HepG2 (cell line): ENCODE data around the gene TSPAN31. TPM values are rescaled to one million over a fixed set of nuclear protein-coding genes. Genes with fewer than 3 reads are reported as not detected.
A peak's percentile ranks its signal among the peaks of the same experiment; 100 is the strongest.

Source experiments
- ATAC-seq: fragments of 200-7000 bp; cut with Tn5 transposase; 3 replicates; pipeline ENCODE4 v1.9.1; 2020; ENCODE audit warnings: mild to moderate bottlenecking, moderate library complexity
- BruUV-seq: library from RNA; stranded (reverse); fragments of 400-500 nt; replicated peaks from 2 replicates; lab custom pipeline; 2021; lab: Mats Ljungman, UMichigan
- CTCF ChIA-PET: fragments of 300-600 bp; formaldehyde crosslinking; extraction: SDS; loops from one replicate; lab custom pipeline; 2021; ENCODE audit warnings: low total read pairs, inconsistent platforms, low intra/inter-chr PET ratio; lab: Yijun Ruan, JAX
- POLR2A ChIA-PET: fragments of 350-600 bp; sonication (Branson Sonifier 250); formaldehyde crosslinking; loops from one replicate; lab custom pipeline; 2020; ENCODE audit warnings: antibody characterized with exemption, inconsistent platforms; lab: Yijun Ruan, JAX
- DNase-seq: peaks from one replicate; pipeline ENCODE4 v3.0.0-alpha.2; 2015; ENCODE audit warnings: low spot score
- FAIRE-seq: peaks from 3 replicates; lab custom pipeline; 2011; peaks lifted over from hg19 to GRCh38; lab: Jason Lieb, UNC
- H2AFZ ChIP-seq: one replicate; pipeline ENCODE4 v1.6.1; 2011; ENCODE audit warnings: low read length, inconsistent platforms
- H3K27ac ChIP-seq: fragments of 300-600 bp; 3 replicates; pipeline ENCODE4 v1.8.0; 2011; ENCODE audit warnings: mixed run types, mild to moderate bottlenecking, mixed read lengths, low read length, inconsistent platforms; ENCODE audit not compliant: insufficient read depth; ENCODE audit errors: extremely low read length
- H3K27me3 ChIP-seq, 2 experiments: fragments of 200-600 bp in 1 of 2; 2 replicates in 1 of 2; 3 replicates in 1 of 2; pipeline versions ENCODE4 v1.6.0 to v1.8.0; 2011; ENCODE audit warnings: low read length in 2 of 2, mild to moderate bottlenecking in 2 of 2, moderate library complexity in 2 of 2, inconsistent platforms in 1 of 2; ENCODE audit not compliant: insufficient read depth in 2 of 2, control insufficient read depth in 1 of 2
- H3K36me3 ChIP-seq, 2 experiments: fragments of 200-600 bp in 1 of 2; replicated peaks in 1 of 2; 2 replicates in 1 of 2; 3 replicates in 1 of 2; pipeline versions ENCODE4 v1.5.1 to v1.8.0; 2011; ENCODE audit warnings: low read length in 2 of 2, inconsistent platforms in 1 of 2; ENCODE audit not compliant: insufficient read depth in 2 of 2, control insufficient read depth in 1 of 2
- H3K4me1 ChIP-seq: 2 replicates; pipeline ENCODE4 v1.5.1; 2012; ENCODE audit warnings: low read length, inconsistent platforms; ENCODE audit not compliant: insufficient read depth
- H3K4me2 ChIP-seq: 2 replicates; pipeline ENCODE4 v1.6.0; 2011; ENCODE audit warnings: low read depth, low read length, inconsistent platforms
- H3K4me3 ChIP-seq, 3 experiments: fragments of 200-600 bp in 1 of 3; sonication (generic), shearing (Covaris generic) in 1 of 3; replicated peaks in 1 of 3; 2 replicates each; pipeline ENCODE4 v1.5.1; 2011 to 2016; ENCODE audit warnings: low read length in 3 of 3, inconsistent platforms in 2 of 3, low read depth in 2 of 3, mild to moderate bottlenecking in 2 of 3, control low read depth in 1 of 3, mixed read lengths in 1 of 3; ENCODE audit not compliant: insufficient read depth in 1 of 3
- H3K79me2 ChIP-seq: one replicate; pipeline ENCODE4 v1.6.1; 2011; ENCODE audit warnings: low read length, inconsistent platforms; ENCODE audit not compliant: insufficient read depth
- H3K9ac ChIP-seq: 2 replicates; pipeline ENCODE4 v1.6.0; 2011; ENCODE audit warnings: mild to moderate bottlenecking, low read depth, low read length, inconsistent platforms; ENCODE audit not compliant: insufficient read depth
- H3K9me3 ChIP-seq: 2 replicates; pipeline ENCODE4 v1.5.1; 2012; ENCODE audit warnings: mild to moderate bottlenecking, low read length
- H4K20me1 ChIP-seq: 2 replicates; pipeline ENCODE4 v1.6.0; 2011; ENCODE audit warnings: inconsistent platforms, mild to moderate bottlenecking, low read length, moderate library complexity; ENCODE audit not compliant: insufficient read depth
- CEBPB ChIP-seq: IDR thresholded peaks from 2 replicates; pipeline ENCODE4 v1.6.1; 2011; ENCODE audit warnings: low read depth, low read length, improper control_type of control experiment, borderline replicate concordance
- HNRNPLL ChIP-seq: fragments of 200-400 bp; formaldehyde crosslinking; IDR thresholded peaks from 2 replicates; pipeline ENCODE4 v1.6.1; 2017; ENCODE audit warnings: mild to moderate bottlenecking, low read depth, low read length; ENCODE audit not compliant: poor library complexity, severe bottlenecking
- HOXA3 ChIP-seq: sonication (generic); formaldehyde crosslinking; IDR thresholded peaks from 2 replicates; pipeline ENCODE4 v1.5.0; 2020; ENCODE audit warnings: missing genetic modification reagents
- MAFF ChIP-seq: IDR thresholded peaks from 2 replicates; pipeline ENCODE4 v1.6.1; 2011; ENCODE audit warnings: low read depth, low read length, improper control_type of control experiment
- NFYC ChIP-seq: IDR thresholded peaks from 2 replicates; pipeline ENCODE4 v1.6.1; 2016; ENCODE audit warnings: missing genetic modification reagents, missing compliant biosample characterization
- RCOR2 ChIP-seq: IDR thresholded peaks from 2 replicates; pipeline ENCODE4 v1.6.1; 2016; ENCODE audit warnings: missing biosample characterization, missing genetic modification reagents
- WGBS: methylation state at CpG from one replicate; pipeline ENCODE4 v1.1.6; 2017; ENCODE audit warnings: low lambda C conversion rate; 5-methylcytosine and 5-hydroxymethylcytosine counted together
- in situ Hi-C: cut with HindIII; loops from 2 replicates; pipeline ENCODE4 v1.10.0; 2017; ENCODE audit warnings: low pct_unique_long_range_greater_than_20kb; ENCODE audit not compliant: extremely low pct_ligation_motif_present
- intact Hi-C: fragments of 100-400 bp; cut with micrococcal nuclease; formaldehyde crosslinking; loops from one replicate; pipeline ENCODE4 v1.10.0; 2022; ENCODE audit not compliant: unreplicated experiment
- polyA plus RNA-seq, 8 experiments: library from polyadenylated mRNA; depleted of rRNA in 3 of 8; stranded (reverse) in 7 of 8; unstranded in 1 of 8; fragments of >200 nt; fragmentation: Illumina TruSeq in 4 of 8; extraction: Trizol in 4 of 8; gene quantifications; 2 replicates each; pipeline versions ENCODE4 v1.2.1 to v1.2.3, GENCODE V29; 2011 to 2016; ENCODE audit warnings: low read depth in 4 of 8, missing spikeins in 1 of 8, mixed read lengths in 1 of 8; ENCODE audit not compliant: insufficient read depth in 1 of 8
- total RNA-seq, 5 experiments: library from RNA; depleted of rRNA; stranded (reverse); fragments of >200 nt; fragmentation: Illumina TruSeq; extraction: Trizol; gene quantifications; 2 replicates each; pipeline ENCODE4 v1.2.3, GENCODE V29; 2016; ENCODE audit warnings: low read depth in 1 of 5
- TF ChIP-seq, protein P1 (sequence below): sonication (generic); formaldehyde crosslinking; IDR thresholded peaks from 2 replicates; pipeline ENCODE4 v1.8.0; 2022; ENCODE audit warnings: mild to moderate bottlenecking, missing genetic modification reagents, moderate library complexity
- TF ChIP-seq, protein P2 (sequence below): sonication (generic); formaldehyde crosslinking; IDR thresholded peaks from 2 replicates; pipeline ENCODE4 v1.5.1; 2020; ENCODE audit warnings: mild to moderate bottlenecking, missing genetic modification reagents
- TF ChIP-seq, protein P3 (sequence below): sonication (generic); formaldehyde crosslinking; IDR thresholded peaks from 2 replicates; pipeline ENCODE4 v1.4.0; 2020; ENCODE audit warnings: mild to moderate bottlenecking, missing genetic modification reagents
- TF ChIP-seq, protein P4 (sequence below), 2 experiments: sonication (generic) in 1 of 2; formaldehyde crosslinking in 1 of 2; IDR thresholded peaks; 2 replicates each; pipeline versions ENCODE4 v1.5.1 to v1.6.1; 2011 to 2020; ENCODE audit warnings: borderline replicate concordance in 1 of 2, low read depth in 1 of 2, low read length in 1 of 2, mild to moderate bottlenecking in 1 of 2, missing genetic modification reagents in 1 of 2, moderate library complexity in 1 of 2
- TF ChIP-seq, protein P5 (sequence below): IDR thresholded peaks from 2 replicates; pipeline ENCODE4 v1.6.1; 2016; ENCODE audit warnings: missing compliant biosample characterization, missing genetic modification reagents, borderline replicate concordance

The TSPAN31 gene
- total and polyA plus RNA-seq, 2 of the 13 experiments (the other 11 are each of a cell fraction or from before 2014, with no cell fraction given): 10.4 to 24.6 TPM

DNA sequence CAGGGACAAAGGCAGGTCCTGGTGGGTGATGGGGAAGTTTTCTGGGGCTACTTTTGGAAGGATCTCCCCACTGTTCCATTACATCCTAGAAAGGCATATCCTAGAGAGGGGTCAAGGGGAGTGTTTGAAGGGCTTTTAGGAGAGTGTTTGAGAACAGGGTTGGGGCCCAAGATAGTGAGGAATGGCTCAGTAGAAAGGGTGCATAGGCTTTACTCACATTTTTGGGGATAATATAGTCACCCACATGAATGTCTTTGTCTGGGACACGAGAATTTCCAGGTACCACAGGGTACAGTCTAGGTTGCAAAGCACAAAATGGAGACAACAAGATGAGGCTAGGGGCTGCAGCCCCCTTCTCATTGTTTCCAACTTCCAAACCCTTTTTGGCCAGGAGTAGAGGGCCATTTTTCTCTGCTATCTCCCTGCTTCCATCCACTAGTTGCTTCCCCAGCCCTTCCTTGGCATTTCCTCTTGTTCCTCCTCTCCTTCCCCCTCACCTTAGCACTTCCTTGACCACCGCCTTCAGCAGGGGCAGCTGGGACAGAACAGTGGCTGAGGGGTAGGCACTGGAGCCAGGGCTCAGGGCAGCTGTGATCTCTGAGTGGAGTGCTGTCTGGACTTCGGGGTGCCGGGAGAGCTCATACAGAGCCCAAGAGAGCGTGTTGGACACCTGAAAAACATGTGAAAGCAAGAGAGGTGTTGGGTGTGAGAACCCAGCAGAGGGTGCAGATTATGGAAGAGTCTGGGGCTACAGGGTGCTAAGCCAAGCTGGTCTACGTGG, 19.2 kb downstream of the TSPAN31 start:
- no peak for DNase-seq
- CTCF ChIA-PET: interaction anchor here (1.3 kb wide), 1 partner anchor 141 kb away, joined by 4 read pairs; no protein-coding TSS in a partner anchor
- peaks cover 4 to 10% of the 10 kb centered on the region in 2 experiments; a peak in 4 of 5 replicates for H3K36me3 ChIP-seq
- TF ChIP-seq, protein P1, sequence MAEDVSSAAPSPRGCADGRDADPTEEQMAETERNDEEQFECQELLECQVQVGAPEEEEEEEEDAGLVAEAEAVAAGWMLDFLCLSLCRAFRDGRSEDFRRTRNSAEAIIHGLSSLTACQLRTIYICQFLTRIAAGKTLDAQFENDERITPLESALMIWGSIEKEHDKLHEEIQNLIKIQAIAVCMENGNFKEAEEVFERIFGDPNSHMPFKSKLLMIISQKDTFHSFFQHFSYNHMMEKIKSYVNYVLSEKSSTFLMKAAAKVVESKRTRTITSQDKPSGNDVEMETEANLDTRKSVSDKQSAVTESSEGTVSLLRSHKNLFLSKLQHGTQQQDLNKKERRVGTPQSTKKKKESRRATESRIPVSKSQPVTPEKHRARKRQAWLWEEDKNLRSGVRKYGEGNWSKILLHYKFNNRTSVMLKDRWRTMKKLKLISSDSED: no peak
- TF ChIP-seq, protein P2, sequence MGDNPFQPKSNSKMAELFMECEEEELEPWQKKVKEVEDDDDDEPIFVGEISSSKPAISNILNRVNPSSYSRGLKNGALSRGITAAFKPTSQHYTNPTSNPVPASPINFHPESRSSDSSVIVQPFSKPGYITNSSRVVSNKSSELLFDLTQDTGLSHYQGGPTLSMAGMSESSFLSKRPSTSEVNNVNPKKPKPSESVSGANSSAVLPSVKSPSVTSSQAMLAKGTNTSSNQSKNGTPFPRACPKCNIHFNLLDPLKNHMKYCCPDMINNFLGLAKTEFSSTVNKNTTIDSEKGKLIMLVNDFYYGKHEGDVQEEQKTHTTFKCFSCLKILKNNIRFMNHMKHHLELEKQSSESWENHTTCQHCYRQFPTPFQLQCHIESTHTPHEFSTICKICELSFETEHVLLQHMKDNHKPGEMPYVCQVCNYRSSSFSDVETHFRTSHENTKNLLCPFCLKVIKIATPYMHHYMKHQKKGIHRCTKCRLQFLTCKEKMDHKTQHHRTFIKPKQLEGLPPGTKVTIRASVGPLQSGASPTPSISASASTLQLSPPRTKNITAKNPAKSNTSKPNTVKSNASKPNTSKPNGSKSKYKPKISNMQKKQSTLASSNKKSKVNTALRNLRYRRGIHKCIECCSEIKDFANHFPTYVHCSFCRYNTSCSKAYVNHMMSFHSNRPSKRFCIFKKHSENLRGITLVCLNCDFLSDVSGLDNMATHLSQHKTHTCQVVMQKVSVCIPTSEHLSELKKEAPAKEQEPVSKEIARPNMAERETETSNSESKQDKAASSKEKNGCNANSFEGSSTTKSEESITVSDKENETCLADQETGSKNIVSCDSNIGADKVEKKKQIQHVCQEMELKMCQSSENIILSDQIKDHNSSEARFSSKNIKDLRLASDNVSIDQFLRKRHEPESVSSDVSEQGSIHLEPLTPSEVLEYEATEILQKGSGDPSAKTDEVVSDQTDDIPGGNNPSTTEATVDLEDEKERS: no peak
- TF ChIP-seq HOXA3 (no peak), MAFF (no peak), CEBPB (no peak), HNRNPLL (no peak), RCOR2 (CRISPR knock-in tag) (no peak), NFYC (CRISPR knock-in tag) (no peak)
- TF ChIP-seq, protein P3, sequence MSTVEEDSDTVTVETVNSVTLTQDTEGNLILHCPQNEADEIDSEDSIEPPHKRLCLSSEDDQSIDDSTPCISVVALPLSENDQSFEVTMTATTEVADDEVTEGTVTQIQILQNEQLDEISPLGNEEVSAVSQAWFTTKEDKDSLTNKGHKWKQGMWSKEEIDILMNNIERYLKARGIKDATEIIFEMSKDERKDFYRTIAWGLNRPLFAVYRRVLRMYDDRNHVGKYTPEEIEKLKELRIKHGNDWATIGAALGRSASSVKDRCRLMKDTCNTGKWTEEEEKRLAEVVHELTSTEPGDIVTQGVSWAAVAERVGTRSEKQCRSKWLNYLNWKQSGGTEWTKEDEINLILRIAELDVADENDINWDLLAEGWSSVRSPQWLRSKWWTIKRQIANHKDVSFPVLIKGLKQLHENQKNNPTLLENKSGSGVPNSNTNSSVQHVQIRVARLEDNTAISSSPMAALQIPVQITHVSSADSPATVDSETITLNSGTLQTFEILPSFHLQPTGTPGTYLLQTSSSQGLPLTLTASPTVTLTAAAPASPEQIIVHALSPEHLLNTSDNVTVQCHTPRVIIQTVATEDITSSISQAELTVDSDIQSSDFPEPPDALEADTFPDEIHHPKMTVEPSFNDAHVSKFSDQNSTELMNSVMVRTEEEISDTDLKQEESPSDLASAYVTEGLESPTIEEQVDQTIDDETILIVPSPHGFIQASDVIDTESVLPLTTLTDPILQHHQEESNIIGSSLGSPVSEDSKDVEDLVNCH (CRISPR knock-in tag): no peak
- TF ChIP-seq, protein P4, sequence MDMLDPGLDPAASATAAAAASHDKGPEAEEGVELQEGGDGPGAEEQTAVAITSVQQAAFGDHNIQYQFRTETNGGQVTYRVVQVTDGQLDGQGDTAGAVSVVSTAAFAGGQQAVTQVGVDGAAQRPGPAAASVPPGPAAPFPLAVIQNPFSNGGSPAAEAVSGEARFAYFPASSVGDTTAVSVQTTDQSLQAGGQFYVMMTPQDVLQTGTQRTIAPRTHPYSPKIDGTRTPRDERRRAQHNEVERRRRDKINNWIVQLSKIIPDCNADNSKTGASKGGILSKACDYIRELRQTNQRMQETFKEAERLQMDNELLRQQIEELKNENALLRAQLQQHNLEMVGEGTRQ (IDR thresholded peaks at IDR 0.05; ENCODE audit: low read depth, low read length): no peak
- TF ChIP-seq, protein P4 (CRISPR knock-in tag; IDR thresholded peaks at IDR 0.05; ENCODE audit: borderline replicate concordance): no peak
- TF ChIP-seq, protein P5, sequence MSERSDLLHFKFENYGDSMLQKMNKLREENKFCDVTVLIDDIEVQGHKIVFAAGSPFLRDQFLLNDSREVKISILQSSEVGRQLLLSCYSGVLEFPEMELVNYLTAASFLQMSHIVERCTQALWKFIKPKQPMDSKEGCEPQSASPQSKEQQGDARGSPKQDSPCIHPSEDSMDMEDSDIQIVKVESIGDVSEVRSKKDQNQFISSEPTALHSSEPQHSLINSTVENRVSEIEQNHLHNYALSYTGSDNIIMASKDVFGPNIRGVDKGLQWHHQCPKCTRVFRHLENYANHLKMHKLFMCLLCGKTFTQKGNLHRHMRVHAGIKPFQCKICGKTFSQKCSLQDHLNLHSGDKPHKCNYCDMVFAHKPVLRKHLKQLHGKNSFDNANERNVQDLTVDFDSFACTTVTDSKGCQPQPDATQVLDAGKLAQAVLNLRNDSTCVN (CRISPR knock-in tag): no peak

More for the DNA sequence above, 19.2 kb downstream of the TSPAN31 start:
- Histone ChIP-seq H3K4me2 (peak overlapping the region; percentile 95; the same call in 1 of the 2 replicates), H3K4me3 (0 out of 6 replicates have a peak overlapping the region, but pooled peaks of 1 of the 3 experiments have one; percentile 78), H2AFZ (no peak overlapping the region), H3K27ac (no peak overlapping the region), H3K79me2 (no peaks in the 10 kb centered on the region), H3K27me3 (peaks cover 0 to 6% of the 10 kb centered on the region in 2 experiments; a peak in 1 of 5 replicates), H3K9ac (no peak overlapping the region), H3K4me1 (peaks cover 36% of the 10 kb centered on the region), H3K9me3 (no peaks in the 10 kb centered on the region), H4K20me1 (no peaks in the 10 kb centered on the region)
- no TSS peak for BruUV-seq
- ATAC-seq (no peak; the same call in 2 of the 3 replicates), FAIRE-seq (no peak)
- POLR2A ChIA-PET: interaction anchor here (1.4 kb wide), 1 partner anchor 8 kb away, joined by 9 read pairs; no protein-coding TSS in a partner anchor
- intact Hi-C loops: no loop called here
- in situ Hi-C loops: no loop called here
- 88% methylated on average over 6 of the region's 6 CpGs for WGBS
